Suppressor macrophage treated with lipopolysaccharide for 4 hours (primary cell): ENCODE data around the gene AHCYL1.
"Not testable (repeated sequence)": the region's sequence is repeated elsewhere in the genome, so short reads cannot be mapped to it uniquely, and the experiment has no call there.

Experiments
- DNase-seq: peaks from one replicate; pipeline ENCODE4 v3.0.0-alpha.2; 2020

The AHCYL1 gene

DNA sequence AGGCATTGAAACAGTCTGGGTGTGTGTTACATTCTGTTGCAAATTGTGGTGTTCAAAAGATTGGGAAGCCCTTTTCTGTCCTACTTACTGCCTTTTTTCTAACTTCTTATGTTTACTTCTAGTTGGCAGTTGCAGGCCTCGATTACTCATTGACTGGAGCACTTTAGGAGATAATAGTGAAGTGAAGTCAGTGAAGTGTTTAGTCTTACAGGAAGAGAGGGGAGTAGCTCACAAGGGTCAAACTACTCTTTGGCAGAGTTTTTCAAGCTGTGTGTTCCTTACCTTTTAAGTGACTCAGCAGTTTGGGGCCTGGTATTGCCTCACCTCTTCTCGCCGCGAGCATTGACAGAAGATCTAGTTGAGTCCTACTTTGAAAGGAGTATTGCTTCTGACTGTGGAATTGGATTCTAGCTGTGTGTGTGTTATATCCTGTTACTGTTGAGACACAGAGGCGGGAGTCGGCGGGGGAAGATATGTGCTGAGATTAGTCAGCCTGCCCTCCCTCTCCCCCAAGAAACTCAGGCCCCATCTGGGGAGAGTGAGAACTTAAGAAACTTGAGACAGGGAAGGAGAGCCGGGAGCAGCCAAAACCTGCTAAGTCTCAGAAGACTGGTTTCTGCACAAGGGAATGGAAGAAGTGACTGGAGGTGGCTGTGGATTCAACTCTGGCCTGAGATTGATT, 19.3 kb downstream of the AHCYL1 start:
- peak; percentile 74 for DNase-seq

DNA sequence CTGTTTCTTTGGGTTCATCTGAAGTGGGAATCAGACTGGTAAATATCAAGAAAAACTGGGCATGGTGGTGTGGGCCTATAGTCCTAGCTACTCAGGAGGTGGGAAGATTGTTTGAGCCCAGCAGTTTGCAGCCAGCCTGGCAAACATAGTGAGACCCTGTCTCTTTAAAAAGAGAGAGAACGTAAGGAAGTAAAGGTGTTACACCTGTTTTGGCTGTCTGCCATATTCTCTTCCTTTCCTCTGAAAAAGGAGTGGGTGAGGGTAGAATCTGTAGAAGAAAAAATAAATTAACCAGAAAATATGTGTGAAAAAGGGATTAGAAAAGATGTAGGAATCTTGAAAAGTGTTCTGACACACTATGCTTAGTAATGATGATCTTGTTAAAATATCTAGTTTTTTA, 20.0 kb downstream of the AHCYL1 start:
- DNase-seq: no peak

DNA sequence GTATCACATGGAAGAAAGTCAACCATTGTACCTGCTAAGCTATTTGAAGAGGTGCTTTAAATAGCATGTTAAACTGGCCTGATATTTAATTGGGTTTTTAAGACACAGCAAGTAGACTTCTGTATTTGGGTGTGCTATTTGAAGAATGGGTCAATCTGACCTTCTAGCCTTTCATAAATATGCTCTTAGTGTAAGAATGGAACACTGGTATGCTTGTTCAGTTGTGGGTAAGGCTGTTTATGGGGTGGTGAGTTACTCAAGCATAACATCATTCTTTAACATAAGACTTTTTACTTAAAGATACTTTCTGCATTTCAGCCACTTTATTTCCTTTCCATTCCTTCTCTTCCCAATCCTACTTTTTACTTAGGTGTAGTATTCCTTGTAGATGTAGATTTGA, 21.4 kb downstream of the AHCYL1 start:
- DNase-seq: no peak

DNA sequence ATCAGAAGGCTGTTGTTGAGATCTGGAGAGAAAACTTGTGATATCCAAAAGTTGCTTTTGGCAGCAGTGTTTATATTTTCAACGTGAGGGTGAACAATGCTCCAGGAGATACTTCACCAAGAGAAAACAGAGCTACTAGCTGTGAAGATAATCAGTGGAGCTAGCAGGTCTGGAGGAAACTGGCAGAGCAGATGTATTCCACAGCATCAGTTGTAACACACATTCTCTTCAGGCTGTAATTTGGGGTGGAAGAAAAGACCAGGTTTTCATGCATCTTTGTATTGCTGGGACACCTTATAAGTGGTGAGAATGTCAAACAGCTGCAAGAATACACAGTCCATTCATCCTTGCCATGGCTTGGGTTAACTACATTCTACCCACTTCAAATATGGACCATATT, 22.0 kb downstream of the AHCYL1 start:
- no peak for DNase-seq

DNA sequence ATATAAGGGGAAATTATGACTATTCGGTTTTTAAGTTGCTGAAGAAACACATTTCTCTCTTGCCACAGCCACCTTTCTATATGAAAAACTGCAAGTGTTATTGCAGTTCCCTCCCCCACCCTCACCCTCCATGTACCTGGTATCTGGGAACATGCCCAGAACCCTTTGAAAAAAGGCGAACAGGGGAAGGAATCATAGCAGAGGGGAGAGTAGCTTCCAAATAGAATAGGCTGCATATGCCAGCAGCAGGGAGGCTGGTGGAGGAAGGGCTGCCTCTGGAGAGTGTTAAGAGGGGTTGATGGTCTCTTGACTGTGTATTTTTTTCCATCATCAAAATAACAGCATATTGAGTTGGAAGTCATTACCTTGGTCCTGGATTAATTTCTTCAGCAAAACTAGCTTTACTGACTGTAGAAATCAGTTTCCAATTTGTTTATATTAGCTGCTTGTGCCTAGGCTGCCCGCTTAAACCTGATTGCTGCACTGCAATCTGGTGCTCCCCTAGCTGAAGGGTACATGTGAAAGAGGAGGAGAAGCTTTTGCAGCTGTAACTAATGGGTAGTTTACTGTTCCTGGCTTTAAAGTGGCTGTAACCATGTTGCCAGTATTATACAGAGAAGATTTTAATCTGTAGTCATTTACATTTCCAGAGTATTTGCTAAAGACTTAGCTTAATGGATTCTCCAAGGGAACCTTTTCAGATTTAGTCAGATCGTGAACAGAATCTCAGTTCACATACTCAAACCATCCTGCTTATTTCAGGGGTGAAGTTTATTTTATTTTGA, 22.7 kb downstream of the AHCYL1 start:
- no peak for DNase-seq

DNA sequence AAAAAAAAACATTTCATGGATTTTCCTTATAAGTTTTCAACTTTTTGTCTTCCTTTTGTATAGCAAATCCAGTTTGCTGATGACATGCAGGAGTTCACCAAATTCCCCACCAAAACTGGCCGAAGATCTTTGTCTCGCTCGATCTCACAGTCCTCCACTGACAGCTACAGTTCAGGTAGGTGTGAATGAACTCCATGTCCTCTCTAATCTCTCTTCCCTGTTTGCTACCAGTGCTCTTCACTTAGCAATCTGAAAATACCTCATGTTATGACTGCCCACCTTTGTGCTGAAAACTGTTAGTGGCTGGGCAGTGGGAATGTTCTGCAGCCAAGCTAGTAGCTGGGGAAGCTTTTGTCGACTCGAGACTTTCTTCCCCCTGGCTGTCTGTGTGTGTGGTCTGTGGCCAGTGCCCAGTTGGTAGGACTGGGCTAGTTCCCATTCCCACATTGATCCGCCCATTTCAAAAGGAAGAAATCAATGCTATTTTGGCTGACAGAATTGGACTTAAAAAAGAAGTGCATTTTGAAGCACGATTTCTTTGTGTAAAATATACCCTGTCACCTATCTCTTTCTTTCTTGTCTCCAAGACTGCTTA, 24.5 kb downstream of the AHCYL1 start:
- no peak for DNase-seq

DNA sequence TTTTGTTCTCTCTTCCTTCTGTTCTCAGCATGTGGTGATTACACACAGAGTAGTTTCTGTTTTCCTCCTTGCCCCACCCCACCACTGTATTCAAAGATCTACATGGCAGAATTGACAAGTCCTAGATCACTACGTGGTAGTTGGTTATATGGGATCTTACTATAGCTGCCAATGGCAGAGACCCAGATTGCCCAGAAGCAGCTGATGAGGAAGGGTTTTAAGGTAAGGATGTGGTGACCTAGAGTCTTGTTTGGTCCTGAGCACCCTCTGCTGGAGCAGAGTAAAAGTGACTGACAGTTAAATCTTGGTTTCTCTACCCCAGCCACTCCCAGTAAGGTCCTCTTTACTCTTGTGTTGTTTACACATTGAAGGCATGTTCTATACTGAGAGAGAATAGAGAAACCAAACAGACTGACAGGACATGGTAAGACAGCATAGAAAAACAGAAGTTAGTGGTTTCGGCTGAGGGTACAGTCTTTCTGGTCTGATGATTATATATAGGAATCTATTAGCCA, 27.0 kb downstream of the AHCYL1 start:
- DNase-seq: peak; percentile 81

DNA sequence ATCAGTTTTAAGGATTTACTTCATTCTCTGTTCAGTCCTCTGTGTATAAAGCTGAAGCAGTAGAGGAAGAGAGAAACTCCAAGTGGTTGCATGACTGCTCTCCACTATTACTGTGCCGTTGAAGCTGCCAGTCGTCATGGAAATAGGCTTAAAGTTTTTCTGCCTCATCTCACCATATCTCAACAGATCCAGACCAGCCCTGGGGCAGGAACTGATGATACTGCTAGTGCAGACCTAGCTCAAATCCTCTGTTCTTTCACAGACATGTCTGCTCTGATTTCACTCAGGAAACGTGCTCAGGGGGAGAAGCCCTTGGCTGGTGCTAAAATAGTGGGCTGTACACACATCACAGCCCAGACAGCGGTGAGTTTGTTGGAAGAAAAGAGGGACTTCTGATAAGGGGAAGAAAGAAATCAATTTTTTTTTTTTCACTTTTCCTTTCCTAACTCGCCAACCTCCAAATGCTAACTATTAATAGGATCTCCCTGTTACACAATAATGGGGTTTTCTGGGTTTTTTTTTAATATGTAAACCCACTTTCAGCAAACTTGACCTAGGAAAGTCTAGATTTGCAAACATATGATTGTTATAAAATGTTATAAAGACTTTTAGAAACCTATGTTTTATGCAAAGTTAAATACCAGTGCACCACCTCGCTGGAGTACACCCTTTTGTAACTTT, 27.7 kb downstream of the AHCYL1 start:
- DNase-seq: peak; percentile 63

DNA sequence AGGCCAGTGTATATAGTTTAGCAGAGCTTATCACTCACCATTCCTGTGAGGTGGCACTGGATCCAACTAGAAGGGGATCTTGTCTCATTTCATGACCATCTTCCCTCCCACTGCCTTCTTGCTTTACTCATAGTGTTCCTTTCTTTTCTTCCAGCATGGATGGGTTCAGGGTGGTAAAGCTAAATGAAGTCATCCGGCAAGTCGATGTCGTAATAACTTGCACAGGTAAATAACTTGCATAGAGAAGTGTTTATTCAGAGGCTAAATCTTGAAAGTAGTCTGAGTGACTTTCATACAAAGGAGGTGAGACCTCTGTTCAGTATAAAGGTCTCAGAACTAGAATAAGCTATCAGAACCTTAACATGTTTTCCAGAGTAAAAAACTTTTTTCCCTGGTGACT, 33.2 kb downstream of the AHCYL1 start:
- no peak for DNase-seq

DNA sequence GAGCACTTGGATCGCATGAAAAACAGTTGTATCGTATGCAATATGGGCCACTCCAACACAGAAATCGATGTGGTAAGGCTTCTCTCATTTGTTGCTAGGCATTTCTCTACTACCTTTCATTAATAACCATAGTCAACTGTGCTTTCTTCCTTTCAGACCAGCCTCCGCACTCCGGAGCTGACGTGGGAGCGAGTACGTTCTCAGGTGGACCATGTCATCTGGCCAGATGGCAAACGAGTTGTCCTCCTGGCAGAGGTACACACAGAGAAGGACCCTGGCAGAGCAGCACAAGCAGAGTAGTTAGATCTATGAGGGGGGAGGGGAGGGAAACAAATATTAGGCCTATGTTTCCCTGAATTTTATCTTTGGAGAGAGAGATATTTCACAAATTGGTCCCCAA, 33.8 kb downstream of the AHCYL1 start:
- no peak for DNase-seq

DNA sequence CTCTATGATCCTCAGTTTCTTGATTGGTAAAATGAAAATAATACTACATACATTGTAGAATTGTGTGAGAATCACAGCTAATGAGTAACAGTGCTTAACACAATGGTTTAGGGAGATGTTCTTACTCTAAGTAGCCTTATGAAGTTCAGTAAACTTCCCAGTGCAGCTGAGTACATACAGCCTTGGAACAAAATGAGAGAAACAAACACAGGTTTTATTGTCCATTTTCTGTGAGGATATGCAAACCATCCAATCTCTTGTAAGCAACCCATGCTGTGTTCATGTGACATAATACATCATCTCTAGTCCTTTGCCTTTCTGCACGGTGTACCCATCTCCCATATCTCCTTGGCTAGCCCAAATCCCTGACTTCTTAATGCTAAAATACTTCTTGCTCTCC, 35.2 kb downstream of the AHCYL1 start:
- DNase-seq: no peak

DNA sequence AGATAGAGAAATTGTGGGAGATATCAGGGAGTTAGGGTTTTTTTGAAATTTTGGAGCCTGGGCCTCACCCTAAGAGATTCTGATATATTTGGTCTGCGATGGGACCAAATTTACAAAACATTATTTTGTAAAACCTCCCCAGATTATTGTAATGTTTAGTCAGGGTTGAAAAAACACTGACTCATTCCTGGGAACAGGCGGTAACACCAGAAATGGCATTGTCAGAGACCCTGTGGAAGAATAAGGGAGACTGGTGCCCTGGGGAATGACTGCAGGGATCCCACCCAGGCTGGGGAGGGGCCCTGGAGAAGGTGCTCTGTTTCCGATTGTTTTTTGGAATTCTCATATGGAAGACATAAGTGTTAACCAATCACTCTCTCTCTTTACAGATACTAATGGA, 36.7 kb downstream of the AHCYL1 start:
- no peak for DNase-seq

DNA sequence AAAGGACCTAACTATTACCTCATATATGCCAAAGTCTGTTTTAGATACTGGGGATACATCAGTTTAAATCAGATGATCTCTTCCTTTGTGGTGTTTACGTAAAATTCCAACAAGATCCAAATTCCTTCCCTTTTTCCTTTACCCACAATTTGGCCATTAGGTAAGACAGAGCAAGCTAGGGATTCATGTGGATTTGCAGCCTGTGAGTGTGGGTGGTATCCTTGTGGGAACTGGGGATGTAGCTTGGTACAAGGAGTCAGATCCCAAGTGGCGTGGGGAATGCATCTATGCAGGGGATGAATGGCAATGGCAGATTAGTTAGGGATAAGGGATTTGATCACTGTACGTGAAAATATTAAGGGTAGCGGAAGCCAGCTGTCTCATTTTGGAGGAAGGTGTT, 40.0 kb downstream of the AHCYL1 start:
- no peak for DNase-seq

DNA sequence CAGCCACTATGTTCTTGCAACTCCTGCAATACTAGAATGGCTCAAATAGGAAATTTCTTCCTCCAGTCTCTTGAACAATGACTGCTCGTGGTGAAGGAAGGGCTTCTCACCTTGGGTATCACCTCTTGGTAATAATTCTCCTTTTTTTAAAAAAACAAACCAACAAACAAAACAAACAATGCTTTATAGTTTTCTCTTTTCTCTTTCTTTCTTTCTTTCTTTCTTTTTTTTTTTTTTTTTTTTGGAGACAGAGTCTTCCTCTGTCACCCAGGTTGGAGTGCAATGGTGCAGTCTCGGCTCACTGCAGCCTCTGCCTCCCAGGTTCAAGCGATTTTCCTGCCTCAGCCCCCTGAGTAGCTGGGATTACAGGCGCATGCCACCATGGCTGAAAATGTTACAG, 46.1 kb downstream of the AHCYL1 start:
- not testable (repeated sequence) for DNase-seq

DNA sequence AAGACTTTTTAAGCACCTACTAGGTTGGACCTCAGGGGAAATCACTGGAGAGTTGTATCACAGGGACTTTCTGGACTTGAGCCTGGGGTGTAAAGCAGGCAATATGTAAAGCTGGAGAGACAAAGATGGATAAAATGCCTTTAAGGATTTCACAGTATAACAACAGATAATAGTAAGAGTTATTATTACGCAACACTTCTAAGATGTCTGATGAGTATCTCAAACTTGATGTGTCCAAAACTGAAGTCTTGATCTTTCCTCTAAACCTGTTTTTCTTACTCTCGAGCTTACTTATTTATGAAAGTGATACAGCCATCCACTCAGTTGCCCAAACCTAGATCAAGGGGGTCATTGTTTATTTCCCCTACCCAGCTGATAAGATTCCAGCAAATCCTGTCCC, 47.8 kb downstream of the AHCYL1 start:
- DNase-seq: no peak

DNA sequence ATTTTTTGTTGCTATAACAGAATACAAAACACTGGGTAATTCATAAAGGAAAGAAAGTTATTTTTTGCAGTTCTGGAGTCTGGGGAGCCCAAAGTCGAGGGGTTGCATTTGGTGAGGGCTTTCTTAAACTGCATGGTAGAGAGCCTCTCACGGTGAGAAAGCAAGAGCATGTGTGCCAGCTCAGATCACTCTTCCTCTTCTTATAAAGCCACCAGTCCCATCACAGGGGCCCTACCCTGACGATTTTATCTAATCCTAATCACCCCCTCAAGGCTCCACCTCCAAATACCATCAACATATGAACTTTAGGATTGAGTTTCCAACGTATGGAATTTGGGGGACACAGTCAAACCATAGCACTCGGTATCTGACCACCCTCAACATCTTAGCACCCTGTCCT, 48.9 kb downstream of the AHCYL1 start:
- DNase-seq: no peak

DNA sequence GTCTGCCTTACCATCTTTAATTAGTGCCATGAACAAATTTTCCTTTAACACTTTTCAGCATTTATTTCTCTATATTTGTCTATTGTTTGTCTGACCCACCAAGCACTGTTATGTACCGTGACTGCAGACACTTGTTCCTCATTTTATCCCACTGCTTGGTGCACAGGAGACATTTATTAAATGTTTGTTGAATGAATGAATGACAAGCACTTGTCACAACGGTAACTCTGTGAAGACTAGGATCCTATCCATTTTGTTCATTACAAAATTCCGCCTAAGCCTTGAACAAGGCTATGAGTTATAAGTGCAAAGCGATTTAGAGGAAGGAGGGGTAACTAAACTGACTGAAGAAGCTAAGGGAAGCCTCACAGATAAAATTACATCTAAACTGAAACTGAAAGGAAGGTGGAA, 49.5 kb downstream of the AHCYL1 start:
- no peak for DNase-seq

DNA sequence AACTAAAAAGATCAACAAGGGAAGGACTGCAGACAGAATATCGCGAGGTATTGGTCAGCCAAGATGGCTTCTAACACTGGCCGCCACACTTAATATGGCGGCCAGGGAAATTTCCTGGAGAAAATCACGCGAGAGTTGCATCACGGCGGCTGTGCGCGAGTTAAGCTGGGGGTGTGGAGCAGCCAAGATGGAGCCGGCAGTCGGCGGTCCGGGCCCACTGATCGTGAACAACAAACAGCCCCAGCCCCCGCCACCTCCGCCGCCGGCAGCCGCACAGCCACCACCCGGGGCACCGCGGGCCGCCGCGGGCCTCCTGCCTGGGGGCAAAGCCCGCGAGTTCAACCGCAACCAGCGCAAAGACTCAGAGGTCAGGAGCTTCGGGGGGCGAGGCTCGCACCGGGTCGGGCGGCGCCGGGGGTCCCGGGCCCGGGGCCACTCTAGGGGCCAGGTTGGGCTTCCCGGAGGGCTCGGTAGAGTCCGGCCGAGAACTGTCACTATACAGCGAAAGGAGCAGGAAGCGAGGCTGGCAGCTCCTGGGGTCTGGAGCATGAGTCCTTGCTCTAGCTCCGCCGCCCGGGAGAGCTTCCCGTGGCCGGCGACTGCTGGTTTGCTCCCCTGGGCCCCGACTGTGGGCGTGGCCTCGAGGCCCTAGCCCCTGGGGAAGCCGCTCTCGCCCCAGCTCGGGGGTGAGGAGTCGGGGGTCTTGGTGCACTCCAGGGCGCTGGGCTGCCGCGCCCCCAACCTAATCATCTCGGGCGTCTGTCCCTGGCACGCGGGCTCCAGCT, 50.1 kb downstream of the AHCYL1 start, which contains the start of gene STRIP1:
Gene STRIP1, plus strand, starts transcription at position 174 of the 785 bp plus-strand sequence. Its CDS starts 14 bp downstream, at position 188.
- DNase-seq: peak; percentile 98

DNA sequence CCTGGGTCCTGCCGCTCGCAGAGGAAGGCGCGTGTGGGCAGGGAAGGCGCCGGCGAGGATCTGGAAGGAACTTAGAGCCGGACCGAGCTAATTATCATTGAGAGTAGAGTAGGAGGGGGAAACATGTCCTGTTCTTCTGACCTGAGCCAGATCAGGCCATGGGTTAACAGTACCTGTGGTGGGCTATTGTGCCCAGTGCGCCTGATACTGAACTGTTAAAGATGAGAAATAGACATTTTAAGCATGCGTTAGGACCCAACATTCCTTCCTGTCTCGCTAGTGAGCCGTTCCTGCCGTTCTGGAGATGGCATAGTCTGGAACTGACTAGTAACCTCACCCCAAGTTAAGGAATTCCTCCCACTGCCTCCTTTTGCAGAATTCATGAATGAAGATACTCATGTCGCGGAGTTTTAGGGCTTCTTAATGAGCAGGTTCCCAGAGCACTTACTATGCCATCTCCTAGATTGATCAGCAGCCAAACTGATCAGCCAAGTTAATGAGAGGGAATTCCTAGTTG, 50.7 kb downstream of the AHCYL1 start:
- DNase-seq: no peak

DNA sequence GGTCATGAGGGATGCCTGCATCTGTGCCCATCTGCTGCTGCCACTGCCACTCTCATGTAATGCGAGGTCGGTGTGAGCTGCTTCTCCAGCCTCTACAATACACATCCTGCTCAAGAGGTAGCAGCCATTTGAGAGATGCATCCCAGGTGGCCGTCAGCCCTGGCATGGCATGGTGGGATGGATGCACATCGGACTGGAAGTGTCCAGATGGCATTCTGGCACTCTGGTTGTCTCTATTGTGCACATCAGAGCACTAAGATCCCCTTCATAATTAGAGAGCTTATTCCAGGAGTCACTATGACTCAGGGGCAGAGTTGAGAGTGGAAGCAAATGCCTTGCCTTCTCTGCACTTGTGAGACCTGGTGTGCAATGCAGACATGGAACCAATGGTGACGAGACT, 53.7 kb downstream of the AHCYL1 start:
- DNase-seq: no peak

DNA sequence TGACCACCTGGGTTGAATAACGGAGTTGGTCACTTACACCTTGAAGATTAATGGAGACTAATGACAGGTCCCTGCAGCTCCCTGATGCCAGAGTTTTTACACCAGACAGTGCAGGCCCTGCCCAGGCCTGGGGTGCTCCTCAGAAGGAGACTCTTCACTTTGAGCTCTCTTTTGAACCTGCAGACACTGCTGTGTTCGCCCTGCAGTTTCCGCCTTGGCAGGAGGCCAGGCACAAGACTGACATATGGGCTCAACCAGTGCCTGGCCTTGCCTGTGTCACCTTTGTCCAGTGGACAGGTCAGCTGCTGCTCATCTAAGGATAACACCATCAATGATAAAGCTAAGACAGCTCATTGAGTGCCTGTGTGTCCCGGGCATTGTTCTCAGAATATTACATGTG, 55.1 kb downstream of the AHCYL1 start:
- no peak for DNase-seq

DNA sequence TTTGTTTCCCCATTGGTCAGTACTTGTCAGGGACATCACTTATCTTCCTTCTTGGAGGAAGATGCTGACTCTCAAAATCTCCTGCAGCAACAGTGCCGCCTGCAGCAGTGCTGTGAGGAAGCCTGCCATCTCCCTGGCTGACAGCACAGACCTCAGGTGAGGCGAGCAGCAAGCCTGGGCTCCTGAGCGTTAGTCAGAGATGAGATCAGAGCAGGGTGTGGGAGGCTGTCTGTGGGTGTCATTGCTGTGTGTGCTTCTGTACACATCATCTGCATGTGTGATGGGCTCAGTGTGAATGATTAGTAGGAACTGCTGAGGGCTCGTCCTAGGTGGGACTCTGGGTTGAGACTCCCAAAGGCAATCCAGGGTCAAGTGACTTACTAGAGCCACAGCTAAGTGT, 56.0 kb downstream of the AHCYL1 start:
- peak; percentile 35 for DNase-seq
